Peyer's patch (tissue), 4 donors: ENCODE data around the gene PPP2R2D. TPM values are rescaled to one million over a fixed set of nuclear protein-coding genes. Genes with fewer than 3 reads are reported as not detected.
A peak's percentile ranks its signal among the peaks of the same experiment; 100 is the strongest.

Experiments used
- DNase-seq, 3 donors: peaks; one replicate each; pipeline ENCODE4 v3.0.0-alpha.2; 2017 to 2019
- H3K27ac ChIP-seq, 4 donors: fragments of 200-600 bp; sonication (generic); one replicate each; pipeline ENCODE4 v1.5.1; 2016 to 2019
- H3K27me3 ChIP-seq, 2 donors: fragments of 200-600 bp; sonication (generic); one replicate each; pipeline ENCODE4 v1.5.1; 2019
- H3K36me3 ChIP-seq, 3 donors: fragments of 200-600 bp; sonication (generic); one replicate each; pipeline ENCODE4 v1.5.1; 2016 to 2019
- H3K4me1 ChIP-seq, 4 donors: fragments of 200-600 bp; sonication (generic); one replicate each; pipeline ENCODE4 v1.5.1; 2016 to 2019
- H3K4me3 ChIP-seq, 4 donors: fragments of 200-600 bp; sonication (generic); 1 replicate in 3 of 4; 2 replicates in 1 of 4; pipeline ENCODE4 v1.5.1; 2016 to 2019; ENCODE audit warnings: mild to moderate bottlenecking in 1 of 4
- H3K9me3 ChIP-seq, 4 donors: fragments of 200-600 bp; sonication (generic); one replicate each; pipeline ENCODE4 v1.5.1; 2016 to 2019; ENCODE audit warnings: mild to moderate bottlenecking in 1 of 4
- POLR2A ChIP-seq, 2 donors: fragments of 450-650 bp; IDR thresholded peaks; one replicate each; pipeline ENCODE4 v1.5.1; 2017; ENCODE audit warnings: antibody characterized with exemption in 2 of 2, mild to moderate bottlenecking in 2 of 2, moderate library complexity in 2 of 2
- total RNA-seq, 4 donors: library from RNA; depleted of rRNA; stranded (reverse); fragments of >200 nt; gene quantifications; one replicate each; pipeline ENCODE4 v1.1.0, GENCODE V29; 2016
- TF ChIP-seq, protein P1 (sequence below), 6 experiments: fragments of 450-650 bp in 4 of 6; fragments of 200-600 bp in 2 of 6; sonication (generic) in 1 of 6; IDR thresholded peaks; one replicate each; pipeline ENCODE4 v1.5.1; 2017 to 2019; ENCODE audit warnings: antibody characterized with exemption in 6 of 6, mild to moderate bottlenecking in 3 of 6, moderate library complexity in 1 of 6

Gene PPP2R2D
- total RNA-seq, 4 donors from 2014 or later = 34.3 to 87.5 (median 48.5) TPM

DNA sequence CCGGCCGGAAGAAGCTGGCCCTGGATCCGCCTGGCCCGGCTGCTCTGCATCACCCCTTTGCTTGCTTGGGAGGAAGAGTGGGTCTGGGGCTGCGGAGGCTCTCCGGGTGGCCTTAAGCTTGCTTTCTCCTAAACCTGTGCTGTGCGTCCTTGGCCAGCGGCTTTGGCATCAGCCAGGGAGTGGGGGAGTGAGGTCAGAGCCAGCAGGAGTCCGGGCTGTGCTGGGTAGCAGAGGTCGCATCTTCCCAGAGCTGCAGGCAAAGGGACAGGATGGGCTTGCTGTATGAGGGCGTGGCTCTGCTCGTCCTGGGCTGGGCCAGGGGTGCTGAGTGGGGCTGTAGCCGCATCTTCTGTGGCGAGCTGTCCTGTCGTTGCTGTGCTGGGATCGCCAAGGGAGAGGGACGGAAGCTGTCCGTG is 59.8 kb downstream of the PPP2R2D start:
- Histone ChIP-seq H3K27me3 (no peaks in the 10 kb centered on the region), H3K27ac (no peak overlapping the region), H3K9me3 (no peaks in the 10 kb centered on the region), H3K4me1 (no peaks in the 10 kb centered on the region), H3K4me3 (no peak overlapping the region), H3K36me3 (peaks cover 0 to 44% (median 6%) of the 10 kb centered on the region in 3 donors)
- peak in 1 of 3 donors; percentile 37 for DNase-seq
- no peak for TF ChIP-seq POLR2A (IDR thresholded peaks at IDR 0.05)
- TF ChIP-seq, protein P1, sequence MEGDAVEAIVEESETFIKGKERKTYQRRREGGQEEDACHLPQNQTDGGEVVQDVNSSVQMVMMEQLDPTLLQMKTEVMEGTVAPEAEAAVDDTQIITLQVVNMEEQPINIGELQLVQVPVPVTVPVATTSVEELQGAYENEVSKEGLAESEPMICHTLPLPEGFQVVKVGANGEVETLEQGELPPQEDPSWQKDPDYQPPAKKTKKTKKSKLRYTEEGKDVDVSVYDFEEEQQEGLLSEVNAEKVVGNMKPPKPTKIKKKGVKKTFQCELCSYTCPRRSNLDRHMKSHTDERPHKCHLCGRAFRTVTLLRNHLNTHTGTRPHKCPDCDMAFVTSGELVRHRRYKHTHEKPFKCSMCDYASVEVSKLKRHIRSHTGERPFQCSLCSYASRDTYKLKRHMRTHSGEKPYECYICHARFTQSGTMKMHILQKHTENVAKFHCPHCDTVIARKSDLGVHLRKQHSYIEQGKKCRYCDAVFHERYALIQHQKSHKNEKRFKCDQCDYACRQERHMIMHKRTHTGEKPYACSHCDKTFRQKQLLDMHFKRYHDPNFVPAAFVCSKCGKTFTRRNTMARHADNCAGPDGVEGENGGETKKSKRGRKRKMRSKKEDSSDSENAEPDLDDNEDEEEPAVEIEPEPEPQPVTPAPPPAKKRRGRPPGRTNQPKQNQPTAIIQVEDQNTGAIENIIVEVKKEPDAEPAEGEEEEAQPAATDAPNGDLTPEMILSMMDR (IDR thresholded peaks at IDR 0.05) = no peak

DNA sequence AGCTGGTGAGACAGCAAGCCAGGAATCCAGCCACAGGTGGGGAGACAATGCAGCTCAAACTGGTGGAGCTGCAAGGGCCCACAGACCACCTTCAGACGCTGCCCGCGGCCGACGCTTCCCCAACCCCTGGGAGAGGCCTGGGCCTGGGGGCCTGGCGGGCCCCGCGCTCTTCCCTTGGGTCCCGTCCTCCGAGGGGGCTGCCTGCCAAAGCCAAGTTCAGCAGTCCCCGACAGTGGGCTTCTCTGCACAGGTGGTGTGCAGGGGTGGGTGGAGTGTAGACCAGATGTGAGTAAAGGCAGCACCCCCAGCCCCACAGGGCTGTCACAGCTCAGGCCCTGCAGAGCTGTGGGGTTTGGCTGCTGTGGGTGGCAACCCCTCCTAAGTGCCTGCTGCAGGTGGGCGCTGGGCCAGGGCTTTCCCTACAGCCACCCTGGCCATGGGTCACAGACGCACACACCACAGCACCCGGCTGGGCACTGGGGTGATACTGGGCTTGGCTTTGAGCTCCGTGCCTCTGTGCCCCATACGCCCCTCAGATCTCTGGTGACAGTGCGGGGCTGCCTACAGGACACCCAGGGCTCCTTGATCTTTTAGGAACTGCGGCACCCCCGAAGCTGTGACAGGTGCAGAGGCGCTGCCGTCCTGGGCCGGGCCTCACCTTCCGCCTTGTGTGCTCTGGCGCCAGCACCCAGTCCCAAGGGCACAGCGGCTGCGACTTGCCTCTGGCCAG is 60.4 kb downstream of the PPP2R2D start:
- peak in 1 of 3 donors; percentile 44 for DNase-seq
- Histone ChIP-seq H3K27ac (no peak overlapping the region), H3K4me3 (no peak overlapping the region), H3K36me3 (peaks cover 0 to 38% (median 6%) of the 10 kb centered on the region in 3 donors), H3K27me3 (no peaks in the 10 kb centered on the region), H3K9me3 (no peaks in the 10 kb centered on the region), H3K4me1 (no peaks in the 10 kb centered on the region)
- TF ChIP-seq, protein P1 (IDR thresholded peaks at IDR 0.05) = no peak
- no peak for TF ChIP-seq POLR2A (IDR thresholded peaks at IDR 0.05)

DNA sequence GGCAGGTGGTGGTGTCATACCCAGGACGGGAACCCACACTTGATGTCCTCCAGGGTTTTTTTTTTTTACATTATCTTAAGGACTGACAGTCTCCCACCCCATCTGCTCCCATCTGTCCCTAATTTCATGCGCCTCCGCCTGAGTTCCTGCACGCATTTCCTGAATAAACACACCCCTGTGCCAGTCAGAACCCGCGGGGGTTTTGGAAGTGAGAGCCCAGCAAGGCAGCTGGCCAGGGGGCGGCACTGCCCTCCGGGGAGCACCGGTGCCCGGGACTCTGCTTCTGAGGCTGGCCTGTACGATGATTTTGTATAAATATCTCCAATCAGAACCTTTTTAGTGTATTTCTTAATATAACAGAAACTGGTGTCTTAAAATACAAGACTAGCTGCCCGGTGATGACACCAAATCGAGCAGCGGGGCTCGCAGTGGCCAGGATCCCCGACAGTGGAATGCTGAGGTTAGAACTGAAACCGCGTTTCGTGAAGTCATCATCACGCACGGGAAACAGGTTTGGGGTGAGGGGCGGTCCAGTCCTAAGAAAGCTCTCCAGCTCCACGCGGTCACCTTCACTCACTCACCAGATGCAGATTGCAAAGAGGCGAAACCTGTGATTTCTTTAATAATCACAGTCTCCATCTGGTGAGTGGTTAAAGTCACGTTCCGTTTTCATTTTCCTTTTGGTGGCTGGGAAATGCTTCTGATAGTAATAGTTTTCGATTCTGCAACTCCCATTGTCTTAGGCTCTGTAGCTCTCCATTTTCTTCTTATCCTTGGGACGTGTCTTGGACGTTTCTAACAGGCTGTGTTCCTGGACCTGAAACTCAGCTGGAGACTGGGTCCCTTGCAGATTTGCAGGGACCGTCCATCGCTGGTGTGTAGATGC is 61.2 kb downstream of the PPP2R2D start:
- TF ChIP-seq, protein P1 (IDR thresholded peaks at IDR 0.05) = no peak
- TF ChIP-seq POLR2A (IDR thresholded peaks at IDR 0.05) = no peak

DNA sequence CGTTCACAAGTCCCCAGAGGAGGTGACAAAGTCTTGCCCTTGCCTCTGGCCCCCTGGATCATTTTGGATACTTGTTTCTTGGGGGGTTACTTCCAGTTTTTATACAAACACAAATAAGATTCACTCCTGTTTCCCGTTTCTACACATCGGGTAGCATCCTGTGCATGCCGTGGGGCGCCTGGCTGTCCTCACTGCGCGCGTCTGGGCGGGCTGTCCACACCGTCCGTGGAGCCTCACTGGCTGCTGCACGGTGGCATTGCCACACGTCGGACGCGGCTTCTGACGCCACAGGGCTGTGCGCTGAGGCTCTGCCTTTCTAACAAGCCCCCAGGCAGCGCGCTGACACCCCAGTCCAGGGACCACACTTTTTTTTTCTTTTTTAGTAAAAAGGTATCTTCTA is 62.5 kb downstream of the PPP2R2D start:
- H3K36me3 ChIP-seq = peaks cover 0 to 26% (median 0%) of the 10 kb centered on the region in 3 donors
- TF ChIP-seq POLR2A (IDR thresholded peaks at IDR 0.05) = no peak
- TF ChIP-seq, protein P1 (IDR thresholded peaks at IDR 0.05) = no peak
- H3K4me3 ChIP-seq = no peak overlapping the region
- H3K27ac ChIP-seq = no peak overlapping the region
- no peaks in the 10 kb centered on the region for H3K9me3 ChIP-seq
- peak in 1 of 3 donors; percentile 36 for DNase-seq
- no peaks in the 10 kb centered on the region for H3K4me1 ChIP-seq
- H3K27me3 ChIP-seq = no peaks in the 10 kb centered on the region

More for the DNA sequence above, 61.2 kb downstream of the PPP2R2D start:
- H3K36me3 ChIP-seq = peaks cover 0 to 34% (median 0%) of the 10 kb centered on the region in 3 donors
- no peaks in the 10 kb centered on the region for H3K9me3 ChIP-seq
- no peaks in the 10 kb centered on the region for H3K4me1 ChIP-seq
- no peak overlapping the region for H3K27ac ChIP-seq
- DNase-seq = peak in 1 of 3 donors; percentile 39
- H3K4me3 ChIP-seq = no peak overlapping the region
- no peaks in the 10 kb centered on the region for H3K27me3 ChIP-seq

DNA sequence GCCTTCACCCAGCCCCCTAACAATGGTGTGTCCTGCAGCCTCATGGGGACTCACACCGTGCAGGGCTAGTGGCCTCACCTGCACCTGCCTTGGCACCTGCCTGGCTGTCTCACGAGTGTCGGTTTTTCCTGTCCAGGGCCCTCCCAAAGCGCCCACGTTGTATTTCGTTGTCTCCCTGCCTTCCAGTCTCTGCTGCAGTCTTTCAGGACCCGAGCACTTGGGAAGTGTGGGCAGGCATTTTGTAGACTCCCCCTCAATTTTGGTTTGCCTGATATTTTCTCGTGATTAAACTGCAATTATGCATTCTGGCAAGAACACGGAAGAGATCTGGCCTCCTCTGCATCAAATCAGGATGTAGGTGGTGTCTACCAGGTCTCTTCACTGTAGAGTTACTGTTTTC is 63.0 kb downstream of the PPP2R2D start:
- Histone ChIP-seq H3K4me1 (no peaks in the 10 kb centered on the region), H3K27ac (no peak overlapping the region), H3K36me3 (peaks cover 0 to 25% (median 0%) of the 10 kb centered on the region in 3 donors), H3K4me3 (no peak overlapping the region), H3K9me3 (no peaks in the 10 kb centered on the region), H3K27me3 (no peaks in the 10 kb centered on the region)
- no peak for DNase-seq
- TF ChIP-seq POLR2A (IDR thresholded peaks at IDR 0.05) = no peak

DNA sequence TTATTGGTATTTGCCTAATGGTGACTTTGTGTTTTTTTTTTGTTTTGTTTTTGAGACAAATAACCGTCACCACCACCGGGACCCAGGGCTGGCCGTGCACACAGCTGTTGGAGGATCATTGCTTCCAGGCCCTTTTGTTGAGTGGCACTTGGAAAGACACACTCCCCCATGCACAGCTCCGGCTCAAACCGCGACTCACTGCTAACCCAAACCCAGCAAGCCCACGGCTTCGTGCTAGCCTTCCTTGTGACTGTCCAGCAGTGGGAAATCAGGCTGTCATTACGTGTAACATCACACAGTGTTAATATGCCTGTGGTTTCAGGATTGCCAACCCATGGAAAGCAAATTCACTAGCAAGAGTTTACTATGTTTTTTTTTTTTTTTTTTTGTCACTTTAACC is 63.5 kb downstream of the PPP2R2D start:
- no peaks in the 10 kb centered on the region for H3K9me3 ChIP-seq
- H3K27ac ChIP-seq = no peak overlapping the region
- H3K36me3 ChIP-seq = peaks cover 0 to 30% (median 0%) of the 10 kb centered on the region in 3 donors
- TF ChIP-seq, protein P1 (IDR thresholded peaks at IDR 0.05) = no peak
- TF ChIP-seq POLR2A (IDR thresholded peaks at IDR 0.05) = no peak
- no peaks in the 10 kb centered on the region for H3K27me3 ChIP-seq
- H3K4me1 ChIP-seq = no peaks in the 10 kb centered on the region
- no peak for DNase-seq
- no peak overlapping the region for H3K4me3 ChIP-seq
